Cardiac septum (tissue), 1 donor: ENCODE data around the gene TMEM63B. TPM values are rescaled to one million over a fixed set of nuclear protein-coding genes. Genes with fewer than 3 reads are reported as not detected.
A peak's percentile ranks its signal among the peaks of the same experiment; 100 is the strongest.
"Not testable (repeated sequence)": the region's sequence is repeated elsewhere in the genome, so short reads cannot be mapped to it uniquely, and the experiment has no call there.

Source experiments
- DNase-seq: peaks from one replicate; pipeline ENCODE4 v3.0.0-alpha.2; 2020; ENCODE audit warnings: low spot score
- intact Hi-C: fragments of 100-400 bp; cut with DNase I; formaldehyde crosslinking; loops from one replicate; pipeline ENCODE4 v1.14.0; 2022
- total RNA-seq: library from RNA; stranded (reverse); fragmentation: NEBNext Ultra II Directional; extraction: Animal tissue kit (Norgen Biotek cat#: 25700); gene quantifications from one replicate; pipeline ENCODE4 v1.2.1, GENCODE V29; 2021
- donor health status: DM: no; HTN: no; CAD: no.

Gene TMEM63B
- total RNA-seq, 1 donor from 2014 or later = 39.6 TPM

DNA sequence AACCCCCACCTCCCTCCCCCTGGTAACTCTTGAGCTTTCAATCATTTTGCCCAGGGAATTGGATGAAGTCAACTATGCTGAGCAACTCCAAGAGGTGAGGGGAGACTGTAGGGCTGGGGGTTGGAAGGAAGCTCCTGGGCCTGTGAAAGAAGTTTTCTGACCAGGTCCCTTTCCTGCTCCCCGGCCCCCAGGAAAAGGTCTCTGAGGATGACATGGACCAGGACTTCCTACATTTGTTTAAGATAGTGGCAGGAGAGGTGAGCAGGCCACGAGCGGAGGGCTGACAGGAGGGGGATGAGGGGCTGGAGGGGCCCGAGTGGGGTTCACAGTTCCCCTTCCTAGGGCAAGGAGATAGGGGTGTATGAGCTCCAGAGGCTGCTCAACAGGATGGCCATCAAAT, 53.1 kb downstream of the TMEM63B start:
- intact Hi-C loops = no loop called here
- no peak for DNase-seq

DNA sequence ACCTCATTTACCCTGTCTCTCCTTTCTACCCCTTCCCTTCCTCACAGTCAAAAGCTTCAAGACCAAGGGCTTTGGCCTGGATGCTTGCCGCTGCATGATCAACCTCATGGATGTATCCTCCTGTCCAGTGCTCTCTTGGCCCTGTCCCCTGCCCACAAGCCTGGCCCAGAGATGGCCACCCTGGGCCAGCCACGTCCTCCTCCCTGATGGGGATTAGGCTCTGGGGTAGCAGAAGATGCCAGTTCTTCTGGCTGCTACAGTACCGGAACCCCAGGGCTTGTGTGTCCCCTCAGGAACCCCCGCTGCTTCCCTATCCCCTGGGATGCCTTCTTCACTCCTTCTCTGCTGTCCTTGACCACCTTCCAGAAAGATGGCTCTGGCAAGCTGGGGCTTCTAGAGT, 53.5 kb downstream of the TMEM63B start:
- DNase-seq = no peak
- intact Hi-C loops = no loop called here

DNA sequence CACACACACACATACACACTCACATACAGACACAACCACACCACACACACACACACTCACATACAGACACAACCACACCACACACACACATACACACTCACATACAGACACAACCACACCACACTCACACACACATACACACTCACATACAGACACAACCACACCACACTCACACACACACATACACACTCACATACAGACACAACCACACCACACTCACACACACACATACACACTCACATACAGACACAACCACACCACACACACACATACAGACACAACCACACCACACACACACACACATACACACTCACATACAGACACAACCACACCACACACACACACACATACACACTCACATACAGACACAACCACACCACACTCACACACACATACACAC, 54.4 kb downstream of the TMEM63B start:
- intact Hi-C loops, DNase-seq: not testable (repeated sequence)

DNA sequence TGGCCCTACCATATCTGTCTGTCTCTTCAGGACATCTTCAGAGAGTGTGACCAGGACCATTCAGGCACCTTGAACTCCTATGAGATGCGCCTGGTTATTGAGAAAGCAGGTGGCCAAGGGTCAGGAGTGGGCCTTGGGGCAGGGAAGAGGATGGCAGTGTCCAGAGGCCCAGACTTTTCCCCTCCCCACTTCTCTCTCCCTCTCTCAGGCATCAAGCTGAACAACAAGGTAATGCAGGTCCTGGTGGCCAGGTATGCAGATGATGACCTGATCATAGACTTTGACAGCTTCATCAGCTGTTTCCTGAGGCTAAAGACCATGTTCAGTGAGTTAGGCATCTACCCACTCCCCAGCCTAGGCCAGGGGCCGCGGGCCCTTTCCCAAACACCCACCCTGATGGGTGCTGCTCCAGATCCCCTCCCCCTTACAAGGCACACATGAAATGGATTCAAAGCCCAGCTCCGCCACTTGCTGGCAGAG, 55.6 kb downstream of the TMEM63B start:
- no peak for DNase-seq
- intact Hi-C loops = no loop called here

DNA sequence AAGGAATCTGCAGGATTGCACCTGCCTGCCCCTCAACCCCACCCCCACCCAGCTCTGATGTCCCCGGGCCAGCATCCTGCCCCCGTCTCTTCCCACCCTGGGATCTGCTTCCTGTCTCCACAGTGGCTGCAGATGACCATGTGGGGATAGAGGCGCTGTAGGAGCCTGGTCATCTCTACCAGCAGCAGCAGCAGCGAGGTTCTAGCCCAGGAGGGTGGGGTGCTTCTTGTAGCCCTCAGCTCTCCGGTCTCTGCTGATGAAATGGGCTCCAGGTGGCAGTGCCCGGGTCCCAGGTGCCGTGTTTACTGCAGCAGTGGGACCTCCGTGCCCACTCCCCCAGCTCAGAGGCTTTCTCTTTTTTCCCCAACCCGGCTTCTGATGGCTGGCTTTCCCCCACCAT, 56.4 kb downstream of the TMEM63B start:
- intact Hi-C loops = no loop called here
- no peak for DNase-seq

DNA sequence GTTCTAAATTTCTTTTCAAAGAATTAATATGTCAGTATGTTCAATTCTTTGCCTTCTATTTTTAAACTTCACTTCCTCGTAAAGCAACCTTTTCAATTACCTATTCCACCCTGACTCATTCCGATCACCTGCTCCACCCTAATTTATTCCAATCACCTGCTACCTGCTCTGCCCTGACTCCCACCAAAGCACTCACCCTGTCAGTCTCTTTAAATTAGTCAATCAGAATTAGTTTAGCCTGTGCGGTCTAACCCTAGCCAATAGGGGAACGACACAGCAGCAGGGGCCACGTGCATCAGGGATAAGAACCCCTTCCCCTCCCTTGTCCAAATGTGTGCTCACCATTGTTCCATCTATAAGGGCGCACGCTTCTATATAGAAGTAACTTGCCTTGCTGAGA, 58.0 kb downstream of the TMEM63B start:
- intact Hi-C loops = not testable (repeated sequence)

DNA sequence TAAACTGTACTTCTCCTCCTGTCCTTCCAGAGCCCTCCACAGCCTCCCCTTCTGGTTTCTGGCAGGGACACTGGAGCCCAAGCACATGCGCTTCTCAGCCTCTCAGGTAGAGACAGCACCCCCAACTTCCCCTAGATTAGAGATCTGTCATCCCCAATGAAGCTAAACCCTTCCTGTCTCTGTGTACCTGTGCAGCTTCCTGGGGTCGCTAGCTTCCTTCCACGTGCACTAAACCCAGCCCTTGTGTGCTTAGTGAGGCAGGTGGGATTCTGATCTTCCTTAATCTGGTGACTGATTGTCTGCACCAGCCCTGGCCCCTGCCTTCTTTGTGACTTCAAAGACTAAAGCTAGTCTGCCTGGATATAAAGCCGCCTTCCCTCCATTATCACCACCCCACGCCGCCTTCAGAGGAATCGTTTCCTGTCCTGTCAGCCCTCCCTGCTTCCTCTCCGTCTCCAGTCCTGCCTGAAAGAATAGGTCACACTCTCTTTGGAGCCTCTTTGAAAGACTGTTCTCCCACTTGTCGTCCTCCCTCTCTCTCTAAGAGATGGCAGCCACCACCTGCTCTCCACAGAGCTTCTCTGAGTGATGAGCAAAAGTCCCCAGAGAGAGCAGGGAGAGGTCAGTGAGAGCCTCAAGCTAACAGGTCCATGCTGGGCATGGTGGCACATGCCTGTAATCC, 58.7 kb downstream of the TMEM63B start:
- DNase-seq = no peak
- intact Hi-C loops = no loop called here

More for the DNA sequence above, 58.0 kb downstream of the TMEM63B start:
- DNase-seq = not testable (repeated sequence)

DNA sequence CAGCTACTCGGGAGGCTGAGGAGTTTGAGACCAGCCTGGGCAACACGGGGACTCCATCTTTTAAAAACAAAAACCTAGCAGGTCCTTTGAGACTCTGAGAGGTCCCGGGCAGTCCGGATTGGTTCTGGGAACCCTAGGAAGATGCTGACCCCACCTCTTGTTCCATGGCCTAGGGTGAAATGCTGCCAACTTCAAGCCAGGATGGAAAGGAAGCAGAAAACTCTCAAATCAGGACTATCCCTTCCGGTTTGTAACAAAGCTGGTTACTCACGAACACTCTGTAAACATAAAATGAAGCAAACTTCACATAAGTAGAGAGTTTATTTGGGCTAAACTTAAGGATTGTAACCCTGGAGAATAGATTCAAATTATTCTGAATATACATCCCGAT, 59.3 kb downstream of the TMEM63B start:
- intact Hi-C loops = no loop called here
- DNase-seq = no peak

DNA sequence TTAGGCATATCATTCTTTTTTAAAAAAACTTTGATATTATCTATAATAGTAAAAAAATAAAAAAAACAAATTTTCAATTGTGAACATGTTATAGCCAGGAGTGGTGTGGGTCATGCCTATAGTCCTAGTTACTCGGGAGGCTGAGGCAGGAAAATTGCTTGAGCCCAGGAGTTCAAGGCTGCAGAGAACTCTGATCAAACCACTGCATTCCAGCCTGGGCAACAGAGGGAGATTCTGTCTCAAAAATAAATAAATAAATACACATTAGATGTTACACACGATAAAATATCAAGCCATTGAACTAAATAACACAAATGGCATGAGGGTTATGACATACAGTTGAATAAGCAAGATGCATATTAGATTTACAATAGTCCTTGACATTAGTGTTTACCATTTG, 61.5 kb downstream of the TMEM63B start:
- intact Hi-C loops = no loop called here
- no peak for DNase-seq

DNA sequence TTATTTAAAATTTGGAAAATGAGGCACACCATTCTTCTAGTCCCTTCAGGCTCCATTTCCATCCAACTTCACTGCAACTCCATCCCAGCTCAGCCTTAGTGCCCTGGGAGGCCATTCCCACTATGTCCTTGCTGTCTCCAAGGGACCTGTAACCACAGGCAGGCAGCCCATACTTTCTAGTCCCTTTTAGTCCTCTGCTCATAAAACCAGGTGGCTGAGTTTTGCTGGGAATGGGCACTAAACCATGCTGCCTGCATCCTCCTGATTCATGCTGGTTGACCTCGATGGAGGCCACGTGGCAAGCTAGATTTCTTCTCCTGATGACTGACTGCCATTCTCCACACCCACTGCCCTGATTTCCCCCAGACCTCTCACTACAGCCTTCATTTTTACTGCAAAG, 61.9 kb downstream of the TMEM63B start:
- intact Hi-C loops = no loop called here
- no peak for DNase-seq

DNA sequence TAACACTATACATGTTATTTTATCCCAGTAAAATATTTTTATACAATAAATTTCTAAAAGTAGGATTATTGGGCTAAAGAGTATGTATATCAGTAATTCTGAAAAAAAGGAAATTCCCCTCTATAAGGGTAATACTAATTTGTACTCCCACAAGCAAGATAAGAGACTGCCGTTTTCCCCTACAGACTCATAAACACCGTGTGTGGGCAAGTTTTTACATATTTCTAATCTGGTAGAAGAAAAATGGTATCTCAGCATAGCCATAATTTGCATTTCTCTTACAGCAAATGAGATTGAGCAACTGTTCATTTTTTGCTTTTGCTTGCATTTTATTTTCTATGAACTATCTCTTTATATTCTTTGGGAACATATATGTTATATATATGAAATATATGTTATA, 63.4 kb downstream of the TMEM63B start:
- no peak for DNase-seq
- intact Hi-C loops = no loop called here

DNA sequence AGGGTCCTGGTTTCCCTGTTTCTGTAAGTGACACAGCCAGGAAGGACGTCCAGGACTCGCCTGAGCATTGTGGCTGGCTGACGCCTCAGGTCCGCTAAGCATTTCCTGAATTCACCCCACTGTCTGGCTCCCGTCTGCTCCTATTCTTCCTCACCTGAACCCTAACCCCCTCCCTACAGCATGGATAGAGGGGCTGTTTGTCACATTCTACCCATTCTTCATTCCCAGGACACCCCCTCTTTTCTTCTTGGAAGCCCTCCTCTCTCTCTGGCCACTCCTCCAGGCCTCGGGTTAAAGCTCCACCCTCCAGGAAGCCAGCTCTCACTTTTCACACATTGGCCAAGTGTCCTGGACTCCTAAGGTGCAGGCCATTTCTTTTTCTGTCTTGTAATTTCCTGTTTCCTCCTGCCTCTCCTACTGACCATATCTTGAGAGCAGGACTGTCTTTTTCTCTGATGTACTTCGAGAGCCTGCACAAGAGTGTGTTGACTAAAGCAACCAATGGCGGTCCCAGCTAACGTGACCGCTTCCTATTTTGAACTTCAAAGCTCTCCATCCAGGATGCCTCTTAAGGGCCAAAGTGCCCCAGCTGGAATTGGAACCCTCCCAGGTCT, 65.2 kb downstream of the TMEM63B start:
- intact Hi-C loops = no loop called here
- DNase-seq = peak; percentile 75

DNA sequence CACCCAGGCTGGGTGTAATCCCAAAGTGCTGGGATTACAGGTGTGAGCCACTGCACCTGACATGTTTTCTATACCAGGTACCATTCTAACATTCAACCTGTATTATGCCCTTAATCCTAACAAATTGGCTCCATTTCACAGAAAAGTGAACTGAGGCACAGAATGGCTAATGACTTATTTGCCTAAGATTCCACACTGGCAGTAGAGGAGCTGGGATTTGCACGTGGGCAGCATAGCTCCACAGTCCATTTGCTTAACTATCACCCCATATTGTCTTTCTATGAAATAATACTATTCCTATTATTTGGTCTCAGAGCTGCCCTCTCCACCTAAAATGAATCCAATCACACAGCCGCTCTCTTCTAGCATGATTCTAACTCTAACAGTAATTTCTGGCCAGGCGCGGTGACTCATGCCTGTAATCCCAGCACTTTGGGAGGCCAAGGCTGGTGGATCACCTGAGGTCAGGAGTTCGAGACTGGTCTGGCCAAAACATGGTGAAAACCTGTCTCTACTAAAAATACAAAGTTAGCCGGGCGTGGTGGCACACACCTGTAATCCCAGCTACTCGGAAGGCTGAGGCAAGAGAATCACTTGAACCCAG, 66.1 kb downstream of the TMEM63B start:
- intact Hi-C loops = no loop called here
- DNase-seq = peak; percentile 58

DNA sequence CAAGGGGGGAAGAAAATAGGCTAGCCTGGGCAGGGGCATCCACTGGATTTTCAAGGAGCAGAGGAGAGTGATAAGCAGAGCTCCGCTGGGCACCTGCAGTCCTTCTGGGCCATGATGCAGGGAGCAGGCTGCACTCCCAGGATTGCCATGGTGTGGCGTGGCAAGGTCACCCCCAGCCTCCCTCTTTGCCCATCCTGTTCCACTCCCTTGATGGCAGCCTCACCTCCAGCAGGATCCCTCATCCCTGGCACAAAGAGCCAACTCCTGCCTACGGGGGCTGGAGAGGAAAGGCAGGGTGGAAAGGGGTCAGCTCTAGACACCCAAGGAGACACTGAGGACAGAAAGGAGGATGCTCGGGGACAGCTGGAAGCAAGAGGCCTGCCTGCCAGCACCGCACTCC, 67.0 kb downstream of the TMEM63B start:
- DNase-seq = peak; percentile 63
- intact Hi-C loops = no loop called here

DNA sequence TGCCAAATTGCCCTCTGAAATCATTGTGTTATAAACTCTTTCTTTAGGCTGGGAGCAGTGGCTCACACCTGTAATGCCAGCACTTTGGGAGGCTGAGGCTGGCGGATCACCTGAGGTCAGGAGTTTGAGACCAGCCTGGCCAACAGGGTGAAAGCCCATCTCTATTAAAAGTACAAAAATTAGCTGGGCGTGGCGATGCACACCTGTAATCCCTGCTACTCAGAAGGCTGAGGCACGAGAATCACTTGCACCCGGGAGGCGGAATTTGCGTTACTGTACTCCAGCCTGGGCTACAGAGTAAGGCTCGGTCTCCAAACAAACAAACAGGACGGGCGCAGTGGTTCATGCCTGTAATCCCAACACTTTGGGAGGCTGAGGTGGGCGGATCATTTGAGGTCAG, 69.0 kb downstream of the TMEM63B start:
- peak; percentile 44 for DNase-seq
- intact Hi-C loops = not testable (repeated sequence)

DNA sequence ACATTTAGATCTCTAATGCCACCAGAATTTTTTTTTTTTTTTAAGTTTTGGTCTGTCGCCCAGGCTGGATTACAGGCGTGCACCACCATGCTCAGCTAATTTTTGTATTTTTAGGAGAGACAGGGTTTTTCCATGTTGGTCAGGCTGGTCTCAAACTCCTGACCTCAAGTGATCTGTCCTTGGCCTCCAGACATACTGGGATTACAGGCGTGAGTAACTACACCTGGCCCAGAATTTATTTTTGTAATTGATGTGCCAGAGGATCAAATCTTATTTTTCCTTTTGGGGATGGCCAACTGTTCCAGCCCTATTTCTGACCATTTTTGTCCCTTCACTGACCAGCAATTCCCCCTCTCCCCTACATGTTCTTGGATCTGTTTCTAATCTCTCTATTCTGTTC, 71.3 kb downstream of the TMEM63B start:
- intact Hi-C loops = no loop called here
- DNase-seq = peak; percentile 12

DNA sequence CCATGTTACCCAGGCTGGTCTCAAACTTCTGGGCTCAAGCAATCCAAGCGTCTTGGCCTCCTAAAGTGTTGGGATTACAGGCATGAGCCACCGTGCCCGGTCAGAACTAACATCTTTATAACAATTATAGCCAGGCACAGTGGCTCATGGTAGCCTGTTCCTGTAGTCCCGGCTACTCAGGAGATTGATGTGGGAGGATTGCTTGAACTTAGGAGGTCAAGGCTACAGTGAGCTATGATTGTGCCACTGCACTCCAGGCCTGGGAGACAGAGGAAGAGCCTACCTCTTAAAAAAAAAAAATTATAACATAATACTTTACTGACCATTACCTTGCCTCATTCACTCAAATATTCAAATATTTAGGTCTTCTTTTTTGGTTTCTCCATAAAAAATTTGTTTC, 72.5 kb downstream of the TMEM63B start:
- DNase-seq = peak; percentile 22

DNA sequence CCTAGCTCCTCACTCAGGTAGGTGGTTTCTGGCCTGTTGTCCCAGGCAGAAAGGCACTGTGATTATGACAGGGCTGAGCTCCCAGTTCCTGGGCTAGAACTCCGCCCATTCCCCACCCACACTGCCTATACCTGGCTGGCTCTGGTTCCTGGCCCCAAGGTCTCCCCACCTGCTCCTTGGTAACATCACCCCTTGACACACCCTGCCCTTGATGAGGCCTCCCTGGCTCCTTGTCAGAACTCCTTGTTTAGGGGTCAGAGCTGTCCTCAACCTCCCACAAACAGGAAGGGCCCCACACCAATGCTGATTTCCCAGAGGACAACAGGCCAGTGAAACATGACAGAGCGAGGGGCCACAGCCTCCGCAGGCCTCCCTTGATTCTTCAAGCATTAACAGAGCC, 73.8 kb downstream of the TMEM63B start:
- intact Hi-C loops = no loop called here
- DNase-seq = peak; percentile 55

More for the DNA sequence above, 72.5 kb downstream of the TMEM63B start:
- intact Hi-C loops = no loop called here

DNA sequence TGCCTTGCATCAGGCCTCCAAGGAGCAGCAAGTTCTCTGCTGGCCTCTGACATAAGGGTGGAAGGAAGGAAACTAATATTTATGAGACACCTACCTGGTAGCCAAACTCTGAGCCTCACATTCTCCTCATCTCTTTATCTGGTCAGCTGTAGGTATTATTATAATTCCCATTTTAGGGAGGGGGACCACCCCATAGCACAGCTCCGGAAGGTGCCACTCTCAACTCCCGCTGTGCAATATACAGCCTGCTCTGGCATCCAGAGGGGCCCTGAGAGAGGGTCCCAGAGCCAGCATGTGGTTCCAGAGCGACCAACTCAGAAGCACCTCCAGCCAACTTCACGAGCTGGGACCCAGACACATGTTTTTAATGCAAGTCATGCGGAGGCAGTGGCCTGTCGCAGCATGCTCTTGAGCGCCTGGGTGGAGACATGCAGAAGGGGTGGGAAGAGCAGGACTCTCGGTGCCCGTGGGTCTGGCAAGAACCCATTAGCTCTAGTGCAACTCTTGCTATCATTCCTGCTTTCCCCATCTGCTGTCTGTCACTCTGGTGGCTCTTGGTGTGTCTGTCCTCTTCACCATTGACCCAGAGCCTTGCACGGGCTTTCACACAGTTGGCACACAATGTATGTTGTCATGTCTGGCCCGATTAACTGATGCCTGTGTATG, 74.4 kb downstream of the TMEM63B start:
- intact Hi-C loops = no loop called here
- peak; percentile 50 for DNase-seq

DNA sequence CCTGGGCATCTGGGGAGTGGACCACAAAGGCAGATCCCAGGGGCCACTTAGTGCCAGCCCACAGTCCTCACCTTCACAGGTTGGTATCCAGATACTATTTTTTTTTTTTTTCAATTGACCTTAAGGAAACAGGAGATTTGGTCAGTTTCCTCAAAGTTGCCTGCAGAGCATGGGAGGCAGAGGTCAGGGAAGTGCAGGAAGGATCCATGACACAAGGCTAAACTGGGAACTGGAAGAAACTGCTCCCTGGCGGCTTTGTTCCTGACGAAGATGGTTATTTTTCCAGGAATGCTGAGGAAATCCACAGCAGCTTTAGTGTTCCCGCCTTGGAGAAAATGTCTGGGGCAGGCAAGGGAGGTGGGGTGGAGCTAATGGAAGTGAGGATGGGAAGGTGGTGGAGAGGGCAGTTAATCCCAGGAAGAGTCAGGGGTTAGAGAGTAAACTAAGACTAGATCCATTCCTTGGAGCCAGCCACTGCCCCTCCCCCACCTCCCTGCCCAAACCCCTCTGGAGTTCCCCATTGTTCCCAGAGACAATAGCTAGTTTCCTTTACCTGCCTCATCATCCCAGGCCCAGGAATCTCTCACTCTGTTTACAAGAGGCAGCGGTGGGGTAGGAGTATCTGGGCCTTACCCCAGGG, 75.1 kb downstream of the TMEM63B start:
- peak; percentile 72 for DNase-seq
- intact Hi-C loops = no loop called here
